ENCODE results near the gene SORCS1.

The SORCS1 gene

GRCh38 chr10:107072786-107073185, 91.7 kb downstream of the SORCS1 start:
- no peak overlapping the region for H3K4me3 ChIP-seq (ENCODE audit: low read depth, low read length)
- DNase-seq (ENCODE audit: low read depth) = no peak
- TF ChIP-seq MYC (IDR thresholded peaks at IDR 0.05; ENCODE audit: low read depth, low read length) (no peak), CTCF (IDR thresholded peaks at IDR 0.05; ENCODE audit: low read depth, low read length) (no peak), MAX (IDR thresholded peaks at IDR 0.05; ENCODE audit: low read depth, low read length) (no peak), POLR2A (IDR thresholded peaks at IDR 0.05; ENCODE audit: extremely low read depth, insufficient read length) (no peak)

GRCh38 chr10:107072028-107072427, 92.5 kb downstream of the SORCS1 start:
- no peak for DNase-seq (ENCODE audit: low read depth)
- no peak overlapping the region for H3K4me3 ChIP-seq (ENCODE audit: low read depth, low read length)
- TF ChIP-seq CTCF (IDR thresholded peaks at IDR 0.05; ENCODE audit: low read depth, low read length) = no peak
- no peak for TF ChIP-seq MAX (IDR thresholded peaks at IDR 0.05; ENCODE audit: low read depth, low read length)
- TF ChIP-seq MYC (IDR thresholded peaks at IDR 0.05; ENCODE audit: low read depth, low read length) = no peak
- TF ChIP-seq POLR2A (IDR thresholded peaks at IDR 0.05; ENCODE audit: extremely low read depth, insufficient read length) = no peak

GRCh38 chr10:107071301-107071700, 93.2 kb downstream of the SORCS1 start:
- H3K4me3 ChIP-seq (ENCODE audit: low read depth, low read length) = no peak overlapping the region
- TF ChIP-seq POLR2A (IDR thresholded peaks at IDR 0.05; ENCODE audit: extremely low read depth, insufficient read length) = no peak
- no peak for TF ChIP-seq MAX (IDR thresholded peaks at IDR 0.05; ENCODE audit: low read depth, low read length)
- TF ChIP-seq MYC (IDR thresholded peaks at IDR 0.05; ENCODE audit: low read depth, low read length) = no peak
- no peak for TF ChIP-seq CTCF (IDR thresholded peaks at IDR 0.05; ENCODE audit: low read depth, low read length)
- no peak for DNase-seq (ENCODE audit: low read depth)

GRCh38 chr10:107067843-107068242, 96.7 kb downstream of the SORCS1 start:
- H3K4me3 ChIP-seq (ENCODE audit: low read depth, low read length) = no peak overlapping the region
- no peak for DNase-seq (ENCODE audit: low read depth)
- TF ChIP-seq CTCF (IDR thresholded peaks at IDR 0.05; ENCODE audit: low read depth, low read length) = no peak
- TF ChIP-seq MAX (IDR thresholded peaks at IDR 0.05; ENCODE audit: low read depth, low read length) = no peak
- TF ChIP-seq MYC (IDR thresholded peaks at IDR 0.05; ENCODE audit: low read depth, low read length) = no peak
- TF ChIP-seq POLR2A (IDR thresholded peaks at IDR 0.05; ENCODE audit: extremely low read depth, insufficient read length) = no peak

- TF ChIP-seq MAX (IDR thresholded peaks at IDR 0.05; ENCODE audit: low read depth, low read length) (no peak), MYC (IDR thresholded peaks at IDR 0.05; ENCODE audit: low read depth, low read length) (no peak), CTCF (IDR thresholded peaks at IDR 0.05; ENCODE audit: low read depth, low read length) (no peak), POLR2A (IDR thresholded peaks at IDR 0.05; ENCODE audit: extremely low read depth, insufficient read length) (no peak)
- H3K4me3 ChIP-seq (ENCODE audit: low read depth, low read length) = no peak overlapping the region
- DNase-seq (ENCODE audit: low read depth) = no peak
Observed at GRCh38 chr10:107064075-107064474, 100.4 kb downstream of the SORCS1 start.

GRCh38 chr10:107059872-107060271, 104.6 kb downstream of the SORCS1 start:
- TF ChIP-seq CTCF (IDR thresholded peaks at IDR 0.05; ENCODE audit: low read depth, low read length) = no peak
- TF ChIP-seq POLR2A (IDR thresholded peaks at IDR 0.05; ENCODE audit: extremely low read depth, insufficient read length) = no peak
- no peak for TF ChIP-seq MAX (IDR thresholded peaks at IDR 0.05; ENCODE audit: low read depth, low read length)
- DNase-seq (ENCODE audit: low read depth) = no peak

More at GRCh38 chr10:107059872-107060271, 104.6 kb downstream of the SORCS1 start:
- no peak overlapping the region for H3K4me3 ChIP-seq (ENCODE audit: low read depth, low read length)

Measured in NB4 (cell line).